HUES6 (cell line): ENCODE measurements around the gene ERVFRD-1.

Source experiments
- H3K27ac ChIP-seq: 2 replicates; pipeline ENCODE4 v1.7.0; 2013; ENCODE audit warnings: low read depth, mild to moderate bottlenecking, low read length, inconsistent platforms
- H3K27me3 ChIP-seq: 2 replicates; pipeline ENCODE4 v1.6.1; 2013; ENCODE audit warnings: low read length; ENCODE audit not compliant: control insufficient read depth, insufficient read depth
- H3K36me3 ChIP-seq: 2 replicates; pipeline ENCODE4 v1.6.1; 2013; ENCODE audit warnings: low read length; ENCODE audit not compliant: control insufficient read depth, insufficient read depth
- H3K4me1 ChIP-seq: 2 replicates; pipeline ENCODE4 v1.6.1; 2013; ENCODE audit warnings: low read length; ENCODE audit not compliant: control insufficient read depth, insufficient read depth
- H3K4me3 ChIP-seq: 2 replicates; pipeline ENCODE4 v1.5.1; 2013; ENCODE audit warnings: low read depth, low read length
- H3K9ac ChIP-seq: one replicate; pipeline ENCODE4 v1.6.1; 2013; ENCODE audit warnings: mild to moderate bottlenecking, low read length
- H3K9me3 ChIP-seq: 2 replicates; pipeline ENCODE4 v1.6.1; 2013; ENCODE audit warnings: low read depth, low read length; ENCODE audit not compliant: control insufficient read depth, insufficient read depth

Gene ERVFRD-1

GRCh38 chr6:11110921-11111768 is at the start of gene ERVFRD-1:
Gene ERVFRD-1, minus strand, starts transcription at chr6:11111725. Its CDS starts 6,415 bp downstream, at chr6:11105310.
- no peak within 1 kb of the TSS for H3K27ac ChIP-seq
- no peaks in the 10 kb centered on the region for H3K27me3 ChIP-seq
- no peak within 1 kb of the TSS for H3K9ac ChIP-seq
- H3K4me1 ChIP-seq = peaks cover 21% of the 10 kb centered on the region
- no peak within 1 kb of the TSS for H3K4me3 ChIP-seq
- no peaks in the 10 kb centered on the region for H3K9me3 ChIP-seq
- H3K36me3 ChIP-seq = no peaks in the 10 kb centered on the region

- no peaks in the 10 kb centered on the region for H3K27me3 ChIP-seq
- H3K4me1 ChIP-seq = peaks cover 14% of the 10 kb centered on the region
- no peaks in the 10 kb centered on the region for H3K9me3 ChIP-seq
- H3K9ac ChIP-seq = no peak overlapping the region
- no peak overlapping the region for H3K27ac ChIP-seq
- H3K4me3 ChIP-seq = no peak overlapping the region
- H3K36me3 ChIP-seq = no peaks in the 10 kb centered on the region
Observed at GRCh38 chr6:11160199-11160598, 48.7 kb upstream of the ERVFRD-1 start.

- Histone ChIP-seq H3K9me3 (no peaks in the 10 kb centered on the region), H3K4me1 (peaks cover 14% of the 10 kb centered on the region; the same call in 1 of the 2 replicates), H3K4me3 (no peak overlapping the region), H3K27me3 (no peaks in the 10 kb centered on the region; the same call in 1 of the 2 replicates), H3K27ac (no peak overlapping the region), H3K36me3 (no peaks in the 10 kb centered on the region), H3K9ac (no peak overlapping the region)
Observed at GRCh38 chr6:11155589-11155988, 44.1 kb upstream of the ERVFRD-1 start.

- peaks cover 14% of the 10 kb centered on the region; the same call in 1 of the 2 replicates for H3K4me1 ChIP-seq
- no peak overlapping the region for H3K27ac ChIP-seq
- no peaks in the 10 kb centered on the region for H3K9me3 ChIP-seq
- H3K36me3 ChIP-seq = no peaks in the 10 kb centered on the region
- no peak overlapping the region for H3K4me3 ChIP-seq
- H3K27me3 ChIP-seq = no peaks in the 10 kb centered on the region; the same call in 1 of the 2 replicates
- H3K9ac ChIP-seq = no peak overlapping the region
Observed at GRCh38 chr6:11153447-11153846, 41.9 kb upstream of the ERVFRD-1 start.

- Histone ChIP-seq H3K4me1 (peaks cover 14% of the 10 kb centered on the region; the same call in 1 of the 2 replicates), H3K9ac (no peak overlapping the region), H3K36me3 (no peaks in the 10 kb centered on the region), H3K27me3 (no peaks in the 10 kb centered on the region; the same call in 1 of the 2 replicates), H3K4me3 (no peak overlapping the region), H3K9me3 (no peaks in the 10 kb centered on the region), H3K27ac (no peak overlapping the region)
Observed at GRCh38 chr6:11152581-11152980, 41.1 kb upstream of the ERVFRD-1 start.

GRCh38 chr6:11151488-11151887 is 40.0 kb upstream of the ERVFRD-1 start:
- peaks cover 18% of the 10 kb centered on the region for H3K4me1 ChIP-seq
- H3K9me3 ChIP-seq = no peaks in the 10 kb centered on the region
- no peaks in the 10 kb centered on the region for H3K36me3 ChIP-seq
- H3K9ac ChIP-seq = no peak overlapping the region
- H3K4me3 ChIP-seq = no peak overlapping the region
- H3K27me3 ChIP-seq = no peaks in the 10 kb centered on the region; the same call in 1 of the 2 replicates
- H3K27ac ChIP-seq = no peak overlapping the region

GRCh38 chr6:11149551-11149950 is 38.0 kb upstream of the ERVFRD-1 start:
- no peaks in the 10 kb centered on the region for H3K27me3 ChIP-seq
- H3K4me1 ChIP-seq = peaks cover 25% of the 10 kb centered on the region
- H3K9me3 ChIP-seq = no peaks in the 10 kb centered on the region
- no peak overlapping the region for H3K27ac ChIP-seq
- no peak overlapping the region for H3K9ac ChIP-seq
- no peak overlapping the region for H3K4me3 ChIP-seq
- no peaks in the 10 kb centered on the region for H3K36me3 ChIP-seq

- Histone ChIP-seq H3K4me1 (peaks cover 20% of the 10 kb centered on the region), H3K9ac (no peak overlapping the region), H3K27me3 (no peaks in the 10 kb centered on the region), H3K27ac (no peak overlapping the region), H3K4me3 (no peak overlapping the region), H3K9me3 (no peaks in the 10 kb centered on the region), H3K36me3 (no peaks in the 10 kb centered on the region)
Observed at GRCh38 chr6:11146117-11146826, 34.7 kb upstream of the ERVFRD-1 start.

- no peaks in the 10 kb centered on the region for H3K27me3 ChIP-seq
- no peaks in the 10 kb centered on the region for H3K9me3 ChIP-seq
- H3K36me3 ChIP-seq = no peaks in the 10 kb centered on the region
- H3K4me3 ChIP-seq = no peak overlapping the region
- no peak overlapping the region for H3K9ac ChIP-seq
- H3K27ac ChIP-seq = no peak overlapping the region
- peaks cover 16% of the 10 kb centered on the region for H3K4me1 ChIP-seq
Observed at GRCh38 chr6:11144393-11144851, 32.9 kb upstream of the ERVFRD-1 start.

- no peaks in the 10 kb centered on the region for H3K9me3 ChIP-seq
- H3K27me3 ChIP-seq = no peaks in the 10 kb centered on the region
- peaks cover 21% of the 10 kb centered on the region for H3K4me1 ChIP-seq
- H3K4me3 ChIP-seq = no peak overlapping the region
- H3K27ac ChIP-seq = no peak overlapping the region
- H3K36me3 ChIP-seq = no peaks in the 10 kb centered on the region
- H3K9ac ChIP-seq = no peak overlapping the region
Observed at GRCh38 chr6:11143394-11144371, 32.2 kb upstream of the ERVFRD-1 start.
